ENCODE measurements around the gene SHLD2. TPM values are rescaled to one million over a fixed set of nuclear protein-coding genes. Genes with fewer than 3 reads are reported as not detected.
"Not testable (repeated sequence)": the region's sequence is repeated elsewhere in the genome, so short reads cannot be mapped to it uniquely, and the experiment has no call there.

The SHLD2 gene
- total and polyA plus RNA-seq, 2 of the 4 experiments (the other 2 are of a cell fraction): 10.6 to 19.9 TPM

- H3K56ac ChIP-seq (ENCODE audit: extremely low read depth, insufficient read depth, low read length); H2BK20ac ChIP-seq (ENCODE audit: low read depth, low read length); H2AK9ac ChIP-seq (replicated peaks; ENCODE audit: low read depth, low read length, poor library complexity); H3K9me1 ChIP-seq (ENCODE audit: insufficient read depth, low read length); BruUV-seq (replicated peaks); H4K8ac ChIP-seq (ENCODE audit: low read depth in 2 of 2, low read length in 2 of 2); intact Hi-C loops (cut with micrococcal nuclease); H3K4me1 ChIP-seq (ENCODE audit: control insufficient read depth, insufficient read depth, low read length); H4K5ac ChIP-seq (ENCODE audit: low read depth, low read length); H3K18ac ChIP-seq (ENCODE audit: low read depth, low read length); H3K4ac ChIP-seq (ENCODE audit: low read depth, low read length); ATAC-seq (ENCODE audit: low read depth); H4K91ac ChIP-seq (ENCODE audit: insufficient read depth, low read depth, low read length); H3K14ac ChIP-seq (replicated peaks; ENCODE audit: low read depth, low read length); DNase-seq; H3K4me2 ChIP-seq (ENCODE audit: low read depth, low read length); H2BK5ac ChIP-seq (ENCODE audit: low read depth, low read length, poor library complexity, severe bottlenecking); H3K27me3 ChIP-seq (ENCODE audit: control insufficient read depth, insufficient read depth, low read length); H3K4me3 ChIP-seq (ENCODE audit: insufficient read depth, low read depth, low read length); H4K20me1 ChIP-seq (ENCODE audit: insufficient read depth, low read length); H2BK120ac ChIP-seq (ENCODE audit: low read depth, low read length); in situ Hi-C loops (cut with MboI; ENCODE audit: low sequenced_read_pairs); H2AK5ac ChIP-seq (ENCODE audit: low read depth, low read length); H2AFZ ChIP-seq (replicated peaks; ENCODE audit: low read length, poor library complexity); H3K9me3 ChIP-seq (ENCODE audit: control insufficient read depth, insufficient read depth, low read length); dilution Hi-C loops (cut with HindIII; ENCODE audit: low sequenced_read_pairs, unreplicated experiment); H2BK15ac ChIP-seq (ENCODE audit: low read depth, low read length); H3K9ac ChIP-seq (ENCODE audit: low read depth, low read length); CTCF ChIA-PET; H3K23ac ChIP-seq (ENCODE audit: low read depth, low read length); H3K27ac ChIP-seq (ENCODE audit: insufficient read depth, low read length): not testable (repeated sequence)
- 70% methylated on average over 2 of the region's 8 CpGs; no CpG with 5 or more reads in 1 of the 2 experiments for WGBS, 2 experiments (ENCODE audit: extremely low coverage in 2 of 2, insufficient read length in 1 of 2)
- peaks cover 13 to 41% of the 10 kb centered on the region in 2 experiments for H3K79me1 ChIP-seq (ENCODE audit: low read depth in 1 of 2, low read length in 2 of 2)
- POLR2A ChIA-PET (ENCODE audit: unreplicated experiment): interaction anchor here (0.6 kb wide), 1 partner anchor 745 kb away, joined by 3 read pairs; no protein-coding TSS in a partner anchor
- H3K36me3 ChIP-seq (ENCODE audit: control insufficient read depth, insufficient read depth, low read length): peaks cover 23% of the 10 kb centered on the region
These were observed 9.7 kb downstream of the SHLD2 start for GRCh38 chr10:87104727-87105126.
